ENCODE measurements around the gene DCBLD2. TPM values are rescaled to one million over a fixed set of nuclear protein-coding genes. Genes with fewer than 3 reads are reported as not detected.

DCBLD2 gene
- total RNA-seq, 2 experiments from 2014 or later: 1.3 to 2.1 TPM

- intact Hi-C loops (cut with micrococcal nuclease): no loop called here
- Mint-ChIP-seq H3K9me3 (no peaks in the 10 kb centered on the region), H3K27ac (no peak overlapping the region), H3K4me1 (ENCODE audit: low read depth) (no peaks in the 10 kb centered on the region), H3K27me3 (ENCODE audit: low read depth) (peaks cover 12% of the 10 kb centered on the region), H3K36me3 (ENCODE audit: low read depth) (no peaks in the 10 kb centered on the region), H3K4me3 (no peak overlapping the region)
- CTCF ChIA-PET: no interaction called here
- DNase-seq: no peak
Observed at GRCh38 chr3:98780343-98780742, 121.2 kb downstream of the DCBLD2 start.

GRCh38 chr3:98779541-98780335 lies 121.8 kb downstream of the DCBLD2 start:
- no peaks in the 10 kb centered on the region for H3K9me3 Mint-ChIP-seq
- DNase-seq: no peak
- CTCF ChIA-PET: no interaction called here
- H3K4me3 Mint-ChIP-seq: no peak overlapping the region
- intact Hi-C loops (cut with micrococcal nuclease): no loop called here
- H3K27ac Mint-ChIP-seq: no peak overlapping the region
- H3K36me3 Mint-ChIP-seq (ENCODE audit: low read depth): no peaks in the 10 kb centered on the region
- peaks cover 16% of the 10 kb centered on the region for H3K27me3 Mint-ChIP-seq (ENCODE audit: low read depth)
- H3K4me1 Mint-ChIP-seq (ENCODE audit: low read depth): no peaks in the 10 kb centered on the region

- intact Hi-C loops (cut with micrococcal nuclease): no loop called here
- CTCF ChIA-PET: no interaction called here
- DNase-seq: peak; percentile 7
- Mint-ChIP-seq H3K27me3 (ENCODE audit: low read depth) (peaks cover 20% of the 10 kb centered on the region), H3K4me3 (no peak overlapping the region), H3K9me3 (no peaks in the 10 kb centered on the region), H3K36me3 (ENCODE audit: low read depth) (no peaks in the 10 kb centered on the region), H3K27ac (no peak overlapping the region), H3K4me1 (ENCODE audit: low read depth) (no peaks in the 10 kb centered on the region)
Observed at GRCh38 chr3:98778852-98779413, 122.6 kb downstream of the DCBLD2 start.

GRCh38 chr3:98778383-98778782 lies 123.1 kb downstream of the DCBLD2 start:
- Mint-ChIP-seq H3K27me3 (ENCODE audit: low read depth) (peaks cover 24% of the 10 kb centered on the region), H3K27ac (no peak overlapping the region), H3K4me3 (no peak overlapping the region), H3K4me1 (ENCODE audit: low read depth) (no peaks in the 10 kb centered on the region), H3K9me3 (no peaks in the 10 kb centered on the region), H3K36me3 (ENCODE audit: low read depth) (no peaks in the 10 kb centered on the region)
- intact Hi-C loops (cut with micrococcal nuclease): no loop called here
- DNase-seq: no peak
- CTCF ChIA-PET: no interaction called here

- H3K27ac Mint-ChIP-seq: no peak overlapping the region
- no peaks in the 10 kb centered on the region for H3K4me1 Mint-ChIP-seq (ENCODE audit: low read depth)
- CTCF ChIA-PET: no interaction called here
- H3K9me3 Mint-ChIP-seq: no peaks in the 10 kb centered on the region
- H3K4me3 Mint-ChIP-seq: no peak overlapping the region
- no peaks in the 10 kb centered on the region for H3K36me3 Mint-ChIP-seq (ENCODE audit: low read depth)
- intact Hi-C loops (cut with micrococcal nuclease): no loop called here
- no peak for DNase-seq
- peaks cover 24% of the 10 kb centered on the region for H3K27me3 Mint-ChIP-seq (ENCODE audit: low read depth)
Observed at GRCh38 chr3:98777801-98778220, 123.7 kb downstream of the DCBLD2 start.

GRCh38 chr3:98777286-98777685 lies 124.2 kb downstream of the DCBLD2 start:
- peaks cover 24% of the 10 kb centered on the region for H3K27me3 Mint-ChIP-seq (ENCODE audit: low read depth)
- no peak for DNase-seq
- H3K4me3 Mint-ChIP-seq: no peak overlapping the region
- no peaks in the 10 kb centered on the region for H3K9me3 Mint-ChIP-seq
- H3K27ac Mint-ChIP-seq: no peak overlapping the region
- CTCF ChIA-PET: no interaction called here
- intact Hi-C loops (cut with micrococcal nuclease): no loop called here
- H3K36me3 Mint-ChIP-seq (ENCODE audit: low read depth): no peaks in the 10 kb centered on the region
- no peaks in the 10 kb centered on the region for H3K4me1 Mint-ChIP-seq (ENCODE audit: low read depth)

- intact Hi-C loops (cut with micrococcal nuclease): no loop called here
- H3K27me3 Mint-ChIP-seq (ENCODE audit: low read depth): peaks cover 24% of the 10 kb centered on the region
- no peak overlapping the region for H3K27ac Mint-ChIP-seq
- no peaks in the 10 kb centered on the region for H3K4me1 Mint-ChIP-seq (ENCODE audit: low read depth)
- H3K4me3 Mint-ChIP-seq: no peak overlapping the region
- no peaks in the 10 kb centered on the region for H3K36me3 Mint-ChIP-seq (ENCODE audit: low read depth)
- no peaks in the 10 kb centered on the region for H3K9me3 Mint-ChIP-seq
- CTCF ChIA-PET: no interaction called here
- no peak for DNase-seq
Observed at GRCh38 chr3:98776140-98776493, 125.4 kb downstream of the DCBLD2 start.

- no peaks in the 10 kb centered on the region for H3K36me3 Mint-ChIP-seq (ENCODE audit: low read depth)
- no peak overlapping the region for H3K27ac Mint-ChIP-seq
- intact Hi-C loops (cut with micrococcal nuclease): no loop called here
- H3K9me3 Mint-ChIP-seq: no peaks in the 10 kb centered on the region
- DNase-seq: no peak
- H3K4me1 Mint-ChIP-seq (ENCODE audit: low read depth): peaks cover under 1% of the 10 kb centered on the region
- H3K4me3 Mint-ChIP-seq: no peak overlapping the region
- CTCF ChIA-PET: no interaction called here
- H3K27me3 Mint-ChIP-seq (ENCODE audit: low read depth): peaks cover 24% of the 10 kb centered on the region
Observed at GRCh38 chr3:98775459-98776139, 125.9 kb downstream of the DCBLD2 start.

- Mint-ChIP-seq H3K27ac (no peak overlapping the region), H3K9me3 (no peaks in the 10 kb centered on the region), H3K4me3 (no peak overlapping the region), H3K36me3 (ENCODE audit: low read depth) (no peaks in the 10 kb centered on the region), H3K4me1 (ENCODE audit: low read depth) (peaks cover 3% of the 10 kb centered on the region), H3K27me3 (ENCODE audit: low read depth) (peaks cover 15% of the 10 kb centered on the region)
- CTCF ChIA-PET: interaction anchor here (0.5 kb wide), 1 partner anchor 43 kb away, joined by 3 read pairs; no protein-coding TSS in a partner anchor
- no peak for DNase-seq
- intact Hi-C loops (cut with micrococcal nuclease): no loop called here
Observed at GRCh38 chr3:98772022-98772421, 129.5 kb downstream of the DCBLD2 start.

GRCh38 chr3:98770261-98771039 lies 131.0 kb downstream of the DCBLD2 start:
- Mint-ChIP-seq H3K4me1 (ENCODE audit: low read depth) (peaks cover 3% of the 10 kb centered on the region), H3K27me3 (ENCODE audit: low read depth) (peaks cover 12% of the 10 kb centered on the region), H3K36me3 (ENCODE audit: low read depth) (no peaks in the 10 kb centered on the region), H3K4me3 (no peak overlapping the region), H3K9me3 (no peaks in the 10 kb centered on the region), H3K27ac (no peak overlapping the region)
- peak; percentile 14 for DNase-seq
- CTCF ChIA-PET: no interaction called here
- intact Hi-C loops (cut with micrococcal nuclease): no loop called here

GRCh38 chr3:98769448-98769847 lies 132.0 kb downstream of the DCBLD2 start:
- H3K27ac Mint-ChIP-seq: no peak overlapping the region
- H3K4me3 Mint-ChIP-seq: no peak overlapping the region
- peaks cover 5% of the 10 kb centered on the region for H3K27me3 Mint-ChIP-seq (ENCODE audit: low read depth)
- H3K4me1 Mint-ChIP-seq (ENCODE audit: low read depth): peaks cover 3% of the 10 kb centered on the region
- no peak for DNase-seq
- CTCF ChIA-PET: no interaction called here
- intact Hi-C loops (cut with micrococcal nuclease): no loop called here
- H3K9me3 Mint-ChIP-seq: no peaks in the 10 kb centered on the region
- H3K36me3 Mint-ChIP-seq (ENCODE audit: low read depth): no peaks in the 10 kb centered on the region

- H3K27me3 Mint-ChIP-seq (ENCODE audit: low read depth): peaks cover 4% of the 10 kb centered on the region
- CTCF ChIA-PET: no interaction called here
- H3K4me1 Mint-ChIP-seq (ENCODE audit: low read depth): peaks cover 3% of the 10 kb centered on the region
- no peak overlapping the region for H3K27ac Mint-ChIP-seq
- DNase-seq: no peak
- no peaks in the 10 kb centered on the region for H3K9me3 Mint-ChIP-seq
- intact Hi-C loops (cut with micrococcal nuclease): no loop called here
- no peaks in the 10 kb centered on the region for H3K36me3 Mint-ChIP-seq (ENCODE audit: low read depth)
- H3K4me3 Mint-ChIP-seq: no peak overlapping the region
Observed at GRCh38 chr3:98768961-98769360, 132.5 kb downstream of the DCBLD2 start.
